Psoas muscle (tissue), 8 donors: ENCODE measurements around the gene CYTL1. TPM values are rescaled to one million over a fixed set of nuclear protein-coding genes. Genes with fewer than 3 reads are reported as not detected.

ENCODE experiments used
- ATAC-seq, 4 donors: fragments of 200-7000 bp; cut with Tn5 transposase; one replicate each; pipeline ENCODE4 v1.9.1; 2020; ENCODE audit warnings: moderate library complexity in 3 of 4, mild to moderate bottlenecking in 2 of 4
- DNase-seq, 2 donors: peaks; one replicate each; pipeline ENCODE4 v3.0.0-alpha.2; 2020
- H3K27ac ChIP-seq: fragments of 200-600 bp; one replicate; pipeline ENCODE4 v1.8.0; 2022
- H3K27me3 ChIP-seq, 3 donors: fragments of 200-600 bp in 1 of 3; one replicate each; pipeline versions ENCODE4 v1.6.1 to v1.8.0; 2013 to 2022; ENCODE audit warnings: low read length in 2 of 3, mild to moderate bottlenecking in 2 of 3, moderate library complexity in 1 of 3; ENCODE audit not compliant: insufficient read depth in 3 of 3
- H3K36me3 ChIP-seq, 2 donors: fragments of 200-600 bp in 1 of 2; one replicate each; pipeline versions ENCODE4 v1.6.1 to v1.8.0; 2013 to 2022; ENCODE audit warnings: low read depth in 1 of 2, mild to moderate bottlenecking in 1 of 2, moderate library complexity in 1 of 2; ENCODE audit not compliant: insufficient read depth in 1 of 2
- H3K4me1 ChIP-seq: fragments of 200-600 bp; one replicate; pipeline ENCODE4 v1.8.0; 2022
- H3K4me3 ChIP-seq: fragments of 200-600 bp; one replicate; pipeline ENCODE4 v1.8.0; 2022; ENCODE audit warnings: mild to moderate bottlenecking
- H3K9me3 ChIP-seq: fragments of 200-600 bp; one replicate; pipeline ENCODE4 v1.8.0; 2022
- WGBS, 3 donors: extraction: QIAGEN DNeasy Blood & Tissue Kit; methylation state at CpG; one replicate each; pipeline versions ENCODE4 v1.1.6 to v1.1.7; 2013; 5-methylcytosine and 5-hydroxymethylcytosine counted together
- intact Hi-C, 2 donors: fragments of 100-400 bp; cut with DNase I; formaldehyde crosslinking; loops; one replicate each; pipeline versions ENCODE4 v1.11.0 to v1.14.2; 2022
- polyA plus RNA-seq, 3 donors: library from polyadenylated mRNA; stranded (reverse); fragments of 200-250 nt; gene quantifications; one replicate each; pipeline ENCODE4 v1.2.3, GENCODE V29; 2013
- total RNA-seq, 4 donors: library from RNA; stranded (reverse); fragmentation: NEBNext Ultra II Directional in 2 of 4; extraction: Animal tissue kit (Norgen Biotek cat#: 25700) in 2 of 4; gene quantifications; one replicate each; pipeline versions ENCODE4 v1.2.1 to v1.2.4, GENCODE V29; 2021 to 2023
- TF ChIP-seq, protein P1 (sequence below): fragments of 200-600 bp; IDR thresholded peaks from one replicate; pipeline ENCODE4 v1.8.0; 2022; ENCODE audit warnings: antibody characterized with exemption
- donor health status: healthy with polysubstance abuse.
- donor health status: DM: no; HTN: no; CAD: no; lungs with moderate emphysema.
- donor health status: Bipolar disorder and iron deficiency.
- donor health status: healthy.
- donor health status: DM: yes; HTN: yes; CAD: no.
- donor health status: DM: no; HTN: no; CAD: no.
- donor health status: DM: no; HTN: no; CAD: no.
- donor health status: DM: yes; HTN: yes; CAD: no.

CYTL1 gene
- total and polyA plus RNA-seq, 7 donors: 0.05 to 0.34 (median 0.11) TPM; not detected in 3

DNA sequence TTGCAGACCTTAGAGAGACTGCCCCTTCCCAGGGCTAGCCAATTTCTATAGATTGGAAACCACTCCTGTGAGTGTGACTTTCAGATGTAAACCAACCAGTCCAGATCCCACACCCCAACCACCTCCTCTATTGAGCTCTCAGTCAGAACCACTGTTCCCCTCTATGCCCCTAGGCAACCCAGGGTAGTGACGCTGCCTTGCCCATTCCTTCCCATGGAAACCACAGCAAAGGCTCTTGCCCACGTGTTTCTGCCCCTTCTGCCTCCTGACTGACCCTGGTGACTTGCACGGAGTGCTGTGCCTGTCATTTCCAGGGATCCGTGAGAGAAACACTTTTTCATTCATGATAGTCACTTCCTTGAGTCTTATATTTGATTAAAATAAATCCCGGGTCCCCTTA lies 32.4 kb downstream of the CYTL1 start:
- intact Hi-C loops: no loop called here
- DNase-seq (no peak), ATAC-seq (no peak)
- TF ChIP-seq, protein P1, sequence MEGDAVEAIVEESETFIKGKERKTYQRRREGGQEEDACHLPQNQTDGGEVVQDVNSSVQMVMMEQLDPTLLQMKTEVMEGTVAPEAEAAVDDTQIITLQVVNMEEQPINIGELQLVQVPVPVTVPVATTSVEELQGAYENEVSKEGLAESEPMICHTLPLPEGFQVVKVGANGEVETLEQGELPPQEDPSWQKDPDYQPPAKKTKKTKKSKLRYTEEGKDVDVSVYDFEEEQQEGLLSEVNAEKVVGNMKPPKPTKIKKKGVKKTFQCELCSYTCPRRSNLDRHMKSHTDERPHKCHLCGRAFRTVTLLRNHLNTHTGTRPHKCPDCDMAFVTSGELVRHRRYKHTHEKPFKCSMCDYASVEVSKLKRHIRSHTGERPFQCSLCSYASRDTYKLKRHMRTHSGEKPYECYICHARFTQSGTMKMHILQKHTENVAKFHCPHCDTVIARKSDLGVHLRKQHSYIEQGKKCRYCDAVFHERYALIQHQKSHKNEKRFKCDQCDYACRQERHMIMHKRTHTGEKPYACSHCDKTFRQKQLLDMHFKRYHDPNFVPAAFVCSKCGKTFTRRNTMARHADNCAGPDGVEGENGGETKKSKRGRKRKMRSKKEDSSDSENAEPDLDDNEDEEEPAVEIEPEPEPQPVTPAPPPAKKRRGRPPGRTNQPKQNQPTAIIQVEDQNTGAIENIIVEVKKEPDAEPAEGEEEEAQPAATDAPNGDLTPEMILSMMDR: no peak
- peaks cover 0 to 3% (median 2%) of the 10 kb centered on the region in 3 donors for H3K27me3 ChIP-seq
- H3K36me3 ChIP-seq: no peaks in the 10 kb centered on the region
- no peak overlapping the region for H3K4me3 ChIP-seq
- whole genome bisulfite sequencing, 3 donors: 72 to 79% (median 78%) methylated on average over 5 of the region's 5 CpGs
- no peaks in the 10 kb centered on the region for H3K9me3 ChIP-seq
- no peaks in the 10 kb centered on the region for H3K4me1 ChIP-seq
- H3K27ac ChIP-seq: no peak overlapping the region

- 33 to 40% (median 35%) methylated on average over 1 of the region's 1 CpG for WGBS, 3 donors
- no peaks in the 10 kb centered on the region for H3K9me3 ChIP-seq
- DNase-seq (no peak), ATAC-seq (no peak)
- H3K27ac ChIP-seq: no peak overlapping the region
- H3K4me3 ChIP-seq: no peak overlapping the region
- H3K27me3 ChIP-seq: peaks cover 0 to 3% (median 2%) of the 10 kb centered on the region in 3 donors
- TF ChIP-seq, protein P1: no peak
- no peaks in the 10 kb centered on the region for H3K4me1 ChIP-seq
- intact Hi-C loops: no loop called here
- H3K36me3 ChIP-seq: no peaks in the 10 kb centered on the region
Observed at GRCh38 chr4:4985844-4986243, 33.4 kb downstream of the CYTL1 start.

DNA sequence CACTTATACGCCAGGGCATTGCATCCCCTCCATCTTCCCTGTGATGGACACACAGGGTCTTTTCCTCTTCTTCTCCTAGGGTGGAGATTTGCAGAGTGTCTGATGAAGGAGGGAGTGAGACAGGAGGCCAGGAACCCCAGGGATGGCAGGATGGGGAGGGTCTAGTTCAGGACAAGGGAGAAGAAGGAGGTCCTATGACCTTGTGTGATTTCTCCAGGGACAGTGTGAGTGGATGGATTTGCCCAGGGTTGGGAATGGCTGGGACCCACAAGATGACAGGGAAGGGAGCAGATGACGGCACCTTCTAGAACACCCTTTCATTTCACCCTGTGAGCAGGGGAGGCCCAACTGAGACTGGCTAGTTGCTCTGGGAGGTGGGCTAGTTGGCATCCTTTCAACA lies 34.2 kb downstream of the CYTL1 start:
- 85 to 91% (median 88%) methylated on average over 2 of the region's 2 CpGs for WGBS, 3 donors
- H3K27me3 ChIP-seq: peaks cover 0 to 3% (median 2%) of the 10 kb centered on the region in 3 donors

DNA sequence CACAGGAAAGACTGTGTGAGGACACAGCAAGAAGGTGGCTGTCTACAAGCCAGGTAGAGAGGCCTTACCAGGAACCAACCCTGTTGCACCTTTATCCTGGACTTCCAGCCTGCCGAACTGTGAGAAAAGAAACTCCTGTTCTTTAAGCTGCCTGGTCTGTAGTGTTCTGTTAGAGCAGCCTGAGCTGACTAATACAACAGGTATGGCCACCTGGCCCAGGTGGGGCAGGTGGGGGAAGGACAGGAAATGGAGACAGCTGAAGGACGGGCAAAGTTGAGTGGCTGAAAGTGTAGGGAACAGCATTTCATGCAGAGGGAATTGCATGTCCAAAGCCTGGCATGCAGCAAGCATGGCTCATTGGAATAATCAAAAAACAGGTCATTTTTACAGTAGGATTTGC lies 35.1 kb downstream of the CYTL1 start:
- Histone ChIP-seq H3K27me3 (peaks cover 0 to 3% (median 2%) of the 10 kb centered on the region in 3 donors), H3K36me3 (no peaks in the 10 kb centered on the region), H3K4me1 (no peaks in the 10 kb centered on the region), H3K27ac (no peak overlapping the region), H3K4me3 (no peak overlapping the region), H3K9me3 (no peaks in the 10 kb centered on the region)
- 80 to 87% (median 81%) methylated on average over 2 of the region's 2 CpGs for WGBS, 3 donors
- intact Hi-C loops: no loop called here
- DNase-seq (no peak), ATAC-seq (no peak)
- TF ChIP-seq, protein P1: no peak

More for the DNA sequence above, 34.2 kb downstream of the CYTL1 start:
- DNase-seq: no peak
- ATAC-seq: no peak
- Histone ChIP-seq H3K4me3 (no peak overlapping the region), H3K36me3 (no peaks in the 10 kb centered on the region), H3K4me1 (no peaks in the 10 kb centered on the region), H3K9me3 (no peaks in the 10 kb centered on the region), H3K27ac (no peak overlapping the region)
- TF ChIP-seq, protein P1: no peak
- intact Hi-C loops: no loop called here

GRCh38 chr4:4981827-4982226 lies 37.4 kb downstream of the CYTL1 start:
- Histone ChIP-seq H3K27ac (no peak overlapping the region), H3K27me3 (peaks cover 0 to 3% (median 2%) of the 10 kb centered on the region in 3 donors), H3K4me3 (no peak overlapping the region), H3K4me1 (no peaks in the 10 kb centered on the region), H3K36me3 (no peaks in the 10 kb centered on the region), H3K9me3 (no peaks in the 10 kb centered on the region)
- TF ChIP-seq, protein P1: no peak
- ATAC-seq (no peak), DNase-seq (no peak)
- WGBS, 3 donors: 57 to 64% (median 59%) methylated on average over 8 of the region's 8 CpGs
- intact Hi-C loops: no loop called here
